A549 (cell line): ENCODE measurements around the gene POLR2F. TPM values are rescaled to one million over a fixed set of nuclear protein-coding genes. Genes with fewer than 3 reads are reported as not detected.

Source experiments
- ATAC-seq, 2 experiments: fragments of 200-7000 bp in 1 of 2; fragments of >200 bp in 1 of 2; cut with Nextera tagmentation in 1 of 2; cut with Tn5 transposase in 1 of 2; 3 replicates each; pipeline versions ENCODE4 v1.8.0 to v1.9.1; 2018 to 2020; ENCODE audit warnings: mild to moderate bottlenecking in 1 of 2, moderate library complexity in 1 of 2
- CTCF ChIA-PET: fragments of 300-600 bp; sonication (Branson Sonifier 250); formaldehyde crosslinking; extraction: SDS; loops from one replicate; lab custom pipeline; 2021; ENCODE audit warnings: antibody characterized with exemption, inconsistent platforms; lab: Yijun Ruan, JAX
- POLR2A ChIA-PET: fragments of 350-600 bp; formaldehyde crosslinking; extraction: SDS; loops from one replicate; lab custom pipeline; 2021; ENCODE audit warnings: antibody characterized with exemption, inconsistent platforms; lab: Yijun Ruan, JAX
- DNase-seq, 2 experiments: peaks; one replicate each; pipeline versions ENCODE4 v3.0.0 to v3.0.0-alpha.2; 2011 to 2016; ENCODE audit warnings: low read depth in 1 of 2, low spot score in 1 of 2
- FAIRE-seq: peaks from 2 replicates; lab custom pipeline; 2011; peaks lifted over from hg19 to GRCh38; lab: Jason Lieb, UNC
- H3K27ac ChIP-seq, 2 experiments: fragments of >200 bp; sonication (Bioruptor Twin); formaldehyde crosslinking; 3 replicates each; pipeline ENCODE4 v1.5.1; 2016 to 2017
- H3K4me1 ChIP-seq: fragments of >200 bp; sonication (Bioruptor Twin); formaldehyde crosslinking; 3 replicates; pipeline ENCODE4 v1.6.1; 2016
- H3K4me2 ChIP-seq: fragments of >200 bp; sonication (Bioruptor Twin); formaldehyde crosslinking; 3 replicates; pipeline ENCODE4 v1.6.1; 2016
- H3K4me3 ChIP-seq: fragments of >200 bp; sonication (Bioruptor Twin); formaldehyde crosslinking; 3 replicates; pipeline ENCODE4 v1.5.1; 2016
- H3K9me3 ChIP-seq: fragments of >200 bp; sonication (Bioruptor Twin); formaldehyde crosslinking; 3 replicates; pipeline ENCODE4 v1.6.1; 2016
- CBX8 ChIP-seq: fragments of 200-600 bp; sonication (generic); IDR thresholded peaks from 2 replicates; pipeline ENCODE4 v1.6.1; 2016
- CEBPB ChIP-seq, 2 experiments: fragments of >200 bp in 1 of 2; sonication (Bioruptor Twin) in 1 of 2; formaldehyde crosslinking in 1 of 2; IDR thresholded peaks; 2 replicates each; pipeline ENCODE4 v1.6.1; 2012 to 2016
- EHF ChIP-seq: fragments of 250-450 bp; sonication (Bioruptor Pico); IDR thresholded peaks from 2 replicates; pipeline ENCODE4 v1.5.0; 2020; ENCODE audit warnings: mild to moderate bottlenecking
- ELK1 ChIP-seq: fragments of 150-350 bp; IDR thresholded peaks from 2 replicates; pipeline ENCODE4 v1.6.1; 2014; ENCODE audit warnings: low read depth, mild to moderate bottlenecking, low read length
- GATA3 ChIP-seq: IDR thresholded peaks from 2 replicates; pipeline ENCODE4 v1.6.1; 2012; ENCODE audit warnings: borderline replicate concordance
- HEYL ChIP-seq: fragments of 250-450 bp; sonication (Bioruptor Pico); IDR thresholded peaks from 2 replicates; pipeline ENCODE4 v1.8.0; 2021; ENCODE audit warnings: mild to moderate bottlenecking, moderate library complexity
- HOXA7 ChIP-seq: fragments of 250-450 bp; sonication (Bioruptor Pico); IDR thresholded peaks from 2 replicates; pipeline ENCODE4 v1.5.0; 2020; ENCODE audit warnings: mild to moderate bottlenecking, moderate library complexity
- JUNB ChIP-seq: fragments of >200 bp; sonication (Bioruptor Twin); formaldehyde crosslinking; IDR thresholded peaks from 2 replicates; pipeline ENCODE4 v1.6.1; 2016
- KDM5A ChIP-seq: fragments of 200-600 bp; sonication (generic); IDR thresholded peaks from 2 replicates; pipeline ENCODE4 v1.6.1; 2016; ENCODE audit warnings: antibody characterized with exemption, mild to moderate bottlenecking
- MAFK ChIP-seq: fragments of 450-650 bp; IDR thresholded peaks from 2 replicates; pipeline ENCODE4 v1.6.1; 2014; ENCODE audit not compliant: partially characterized antibody
- MAX ChIP-seq: IDR thresholded peaks from 2 replicates; pipeline ENCODE4 v1.6.1; 2012
- NPAS2 ChIP-seq: fragments of 250-450 bp; sonication (Bioruptor Pico); IDR thresholded peaks from 2 replicates; pipeline ENCODE4 v1.8.0; 2022; ENCODE audit warnings: mild to moderate bottlenecking, moderate library complexity, borderline replicate concordance
- NR3C1 ChIP-seq: fragments of >200 bp; sonication (Bioruptor Twin); formaldehyde crosslinking; IDR thresholded peaks from 3 replicates; pipeline ENCODE4 v1.6.1; 2017
- PHF8 ChIP-seq: fragments of 200-600 bp; sonication (generic); IDR thresholded peaks from 2 replicates; pipeline ENCODE4 v1.6.1; 2016; ENCODE audit warnings: low read depth, mild to moderate bottlenecking, antibody characterized with exemption, moderate library complexity, borderline replicate concordance
- POLR2AphosphoS2 ChIP-seq: conservative IDR thresholded peaks from 2 replicates; pipeline ENCODE4 v1.6.1; 2012; ENCODE audit warnings: low read length, improper control_type of control experiment, inconsistent platforms
- RAD21 ChIP-seq, 2 experiments: fragments of >200 bp in 1 of 2; sonication (Bioruptor Twin) in 1 of 2; formaldehyde crosslinking in 1 of 2; IDR thresholded peaks in 1 of 2; conservative IDR thresholded peaks in 1 of 2; 2 replicates in 1 of 2; 3 replicates in 1 of 2; pipeline ENCODE4 v1.6.1; 2012 to 2018; ENCODE audit warnings: inconsistent platforms in 1 of 2
- RARB ChIP-seq: fragments of 250-450 bp; sonication (Bioruptor Pico); IDR thresholded peaks from 2 replicates; pipeline ENCODE4 v1.8.0; 2021; ENCODE audit warnings: mild to moderate bottlenecking, moderate library complexity
- RCOR1 ChIP-seq: fragments of 150-350 bp; IDR thresholded peaks from 2 replicates; pipeline ENCODE4 v1.6.1; 2014; ENCODE audit warnings: antibody characterized with exemption, low read length, low read depth
- RFX5 ChIP-seq: fragments of 450-650 bp; IDR thresholded peaks from 2 replicates; pipeline ENCODE4 v1.7.1; 2014; ENCODE audit warnings: antibody characterized with exemption, mild to moderate bottlenecking, moderate library complexity
- SMC3 ChIP-seq: fragments of >200 bp; sonication (Bioruptor Twin); formaldehyde crosslinking; IDR thresholded peaks from 3 replicates; pipeline ENCODE4 v1.6.1; 2018; ENCODE audit warnings: inconsistent platforms
- SREBF2 ChIP-seq: fragments of 450-650 bp; IDR thresholded peaks from 2 replicates; pipeline ENCODE4 v1.6.1; 2014; ENCODE audit warnings: mild to moderate bottlenecking, moderate library complexity
- TFCP2L1 ChIP-seq: fragments of 250-450 bp; sonication (Bioruptor Pico); IDR thresholded peaks from 2 replicates; pipeline ENCODE4 v1.5.0; 2021; ENCODE audit warnings: mild to moderate bottlenecking
- ZC3H11A ChIP-seq: fragments of 450-650 bp; IDR thresholded peaks from 2 replicates; pipeline ENCODE4 v1.6.1; 2014; ENCODE audit warnings: antibody characterized with exemption, mild to moderate bottlenecking
- ZSCAN20 ChIP-seq: fragments of 250-450 bp; sonication (Bioruptor Pico); IDR thresholded peaks from 2 replicates; pipeline ENCODE4 v1.8.0; 2022; ENCODE audit warnings: mild to moderate bottlenecking, moderate library complexity
- WGBS: methylation state at CpG from one replicate; pipeline ENCODE4 v1.1.6; 2017; ENCODE audit errors: missing lambda C conversion rate; 5-methylcytosine and 5-hydroxymethylcytosine counted together
- polyA plus RNA-seq, 4 experiments: library from polyadenylated mRNA; depleted of rRNA in 3 of 4; stranded (reverse); fragments of >200 nt; fragmentation: RNase III in 1 of 4; extraction: RNeasy Plus Mini Kit Qiagen cat#74134 plus additional on column Dnase treatment in 1 of 4; gene quantifications; 2 replicates in 3 of 4; 3 replicates in 1 of 4; pipeline ENCODE4 v1.2.3, GENCODE V29; 2011 to 2017
- TF ChIP-seq, protein P1 (sequence below): fragments of >200 bp; sonication (Bioruptor Twin); formaldehyde crosslinking; IDR thresholded peaks from 2 replicates; pipeline ENCODE4 v1.6.1; 2016
- TF ChIP-seq, protein P2 (sequence below): fragments of 250-450 bp; sonication (Bioruptor Pico); IDR thresholded peaks from 2 replicates; pipeline ENCODE4 v1.5.0; 2021; ENCODE audit warnings: mild to moderate bottlenecking, moderate library complexity, borderline replicate concordance

The POLR2F gene
- polyA plus RNA-seq, 2 of the 4 experiments (the other 2 are of a cell fraction), result 90.0 to 183 TPM

- ATAC-seq (no peak), DNase-seq (no peak), FAIRE-seq (no peak)
- WGBS, result 95% methylated on average over 6 of the region's 7 CpGs
- H3K4me3 ChIP-seq, result no peak overlapping the region
- H3K27ac ChIP-seq, result no peak overlapping the region
- CTCF ChIA-PET, result interaction anchor here (1.2 kb wide), 1 partner anchor 38 kb away, joined by 4 read pairs; no protein-coding TSS in a partner anchor
- no peak for TF ChIP-seq CEBPB (IDR thresholded peaks at IDR 0.05)
- TF ChIP-seq CBX8, result no peak
- TF ChIP-seq, protein P1, sequence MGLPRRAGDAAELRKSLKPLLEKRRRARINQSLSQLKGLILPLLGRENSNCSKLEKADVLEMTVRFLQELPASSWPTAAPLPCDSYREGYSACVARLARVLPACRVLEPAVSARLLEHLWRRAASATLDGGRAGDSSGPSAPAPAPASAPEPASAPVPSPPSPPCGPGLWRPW, result no peak
- no peak for TF ChIP-seq EHF
- no peak for TF ChIP-seq RFX5
- no peak for TF ChIP-seq ELK1
- TF ChIP-seq RCOR1, result no peak
- TF ChIP-seq RARB, result no peak
- TF ChIP-seq HEYL (CRISPR knock-in tag), result no peak
- no peak for TF ChIP-seq GATA3
- TF ChIP-seq ZC3H11A, result no peak
- no peak for TF ChIP-seq MAX
- TF ChIP-seq SMC3, result no peak
- no peak for TF ChIP-seq POLR2AphosphoS2
- TF ChIP-seq RAD21 (conservative IDR thresholded peaks at IDR 0.05 in 1 of 2, IDR thresholded peaks at IDR 0.05 in 1 of 2), result no peak
- TF ChIP-seq MAFK, result no peak
- TF ChIP-seq NR3C1, result no peak
- TF ChIP-seq, protein P2, sequence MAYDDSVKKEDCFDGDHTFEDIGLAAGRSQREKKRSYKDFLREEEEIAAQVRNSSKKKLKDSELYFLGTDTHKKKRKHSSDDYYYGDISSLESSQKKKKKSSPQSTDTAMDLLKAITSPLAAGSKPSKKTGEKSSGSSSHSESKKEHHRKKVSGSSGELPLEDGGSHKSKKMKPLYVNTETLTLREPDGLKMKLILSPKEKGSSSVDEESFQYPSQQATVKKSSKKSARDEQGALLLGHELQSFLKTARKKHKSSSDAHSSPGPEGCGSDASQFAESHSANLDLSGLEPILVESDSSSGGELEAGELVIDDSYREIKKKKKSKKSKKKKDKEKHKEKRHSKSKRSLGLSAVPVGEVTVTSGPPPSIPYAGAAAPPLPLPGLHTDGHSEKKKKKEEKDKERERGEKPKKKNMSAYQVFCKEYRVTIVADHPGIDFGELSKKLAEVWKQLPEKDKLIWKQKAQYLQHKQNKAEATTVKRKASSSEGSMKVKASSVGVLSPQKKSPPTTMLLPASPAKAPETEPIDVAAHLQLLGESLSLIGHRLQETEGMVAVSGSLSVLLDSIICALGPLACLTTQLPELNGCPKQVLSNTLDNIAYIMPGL (CRISPR knock-in tag), result no peak
- no peak for TF ChIP-seq TFCP2L1 (CRISPR knock-in tag)
- TF ChIP-seq KDM5A, result no peak
- H3K4me1 ChIP-seq, result no peaks in the 10 kb centered on the region
- POLR2A ChIA-PET, result no interaction called here
- no peaks in the 10 kb centered on the region for H3K9me3 ChIP-seq
- H3K4me2 ChIP-seq, result no peak overlapping the region
Measured at GRCh38 chr22:37971475-37972434, 18.3 kb downstream of the POLR2F start.

DNA sequence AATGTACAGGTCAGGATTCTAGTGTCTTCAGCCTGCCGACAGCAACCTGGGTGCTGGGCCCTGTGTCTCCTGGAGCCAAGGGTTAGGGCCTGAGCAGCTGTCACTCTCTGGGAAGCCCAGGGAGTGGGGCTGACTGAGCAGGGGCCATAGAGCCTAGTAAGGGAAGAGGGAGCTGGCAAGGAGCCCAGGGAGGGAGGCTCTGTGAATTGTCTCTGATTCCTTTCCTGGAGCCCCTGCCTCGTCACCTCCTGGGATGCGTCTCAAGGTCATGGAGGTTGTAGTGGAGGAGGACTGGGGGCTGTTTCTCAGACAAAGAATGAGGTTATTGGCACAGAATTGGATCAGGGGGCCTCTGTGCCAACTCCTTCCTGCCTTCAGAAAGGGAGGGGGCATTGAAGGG lies 19.0 kb downstream of the POLR2F start:
- Histone ChIP-seq H3K4me3 (no peak overlapping the region), H3K4me1 (no peaks in the 10 kb centered on the region), H3K4me2 (no peak overlapping the region), H3K27ac (no peak overlapping the region), H3K9me3 (no peaks in the 10 kb centered on the region)
- ATAC-seq (no peak), FAIRE-seq (no peak), DNase-seq (no peak)
- no peak for TF ChIP-seq SMC3
- TF ChIP-seq ZSCAN20, result no peak
- TF ChIP-seq HOXA7 (CRISPR knock-in tag), result no peak
- no peak for TF ChIP-seq ELK1
- no peak for TF ChIP-seq SREBF2
- TF ChIP-seq CBX8, result no peak
- no peak for TF ChIP-seq PHF8
- no peak for TF ChIP-seq JUNB
- TF ChIP-seq NPAS2 (CRISPR knock-in tag), result no peak
- TF ChIP-seq MAX, result no peak
- WGBS, result 60% methylated on average over 3 of the region's 3 CpGs
- CTCF ChIA-PET, result no interaction called here
- POLR2A ChIA-PET, result no interaction called here
